T-cell (primary cell): Measurements from ENCODE around the gene PRR22. TPM values are rescaled to one million over a fixed set of nuclear protein-coding genes. Genes with fewer than 3 reads are reported as not detected.
"Not testable (repeated sequence)": the region's sequence is repeated elsewhere in the genome, so short reads cannot be mapped to it uniquely, and the experiment has no call there.

ENCODE experiments used
- ATAC-seq, 4 experiments: fragments of 200-7000 bp in 3 of 4; fragments of 150-1000 bp in 1 of 4; cut with Tn5 transposase; replicated peaks in 1 of 4; 1 replicate in 3 of 4; 2 replicates in 1 of 4; pipeline ENCODE4 v1.10.0; 2021; ENCODE audit warnings: moderate library complexity in 3 of 4, mild to moderate bottlenecking in 2 of 4, moderate number of reproducible peaks in 1 of 4
- CTCF ChIA-PET, 2 donors: fragments of 300-600 bp; sonication (Branson Sonifier 250); formaldehyde crosslinking; loops; one replicate each; lab custom pipeline; 2022; ENCODE audit warnings: antibody characterized with exemption in 2 of 2; lab: Charles Lee
- POLR2A ChIA-PET, 2 donors: fragments of 300-600 bp; sonication (Branson Sonifier 250); formaldehyde crosslinking; loops; one replicate each; lab custom pipeline; 2022; ENCODE audit warnings: antibody characterized with exemption in 2 of 2; lab: Charles Lee
- DNase-seq, 35 experiments: peaks; one replicate each; pipeline versions ENCODE4 v3.0.0 to v3.0.0-alpha.2; 2013 to 2023
- H3K27ac ChIP-seq: one replicate; pipeline ENCODE4 v1.5.1; 2013; ENCODE audit warnings: low read length
- H3K27me3 ChIP-seq, 2 experiments: replicated peaks in 1 of 2; 1 replicate in 1 of 2; 2 replicates in 1 of 2; pipeline versions ENCODE4 v1.6.1 to v1.7.0; 2013; ENCODE audit warnings: low read length in 1 of 2, mixed read lengths in 1 of 2; ENCODE audit not compliant: control insufficient read depth in 2 of 2, insufficient read depth in 2 of 2; ENCODE audit errors: extremely low read depth in 1 of 2
- H3K36me3 ChIP-seq, 2 donors: 1 replicate in 1 of 2; 2 replicates in 1 of 2; pipeline versions ENCODE4 v1.6.1 to v1.7.0; 2013; ENCODE audit warnings: low read length in 1 of 2; ENCODE audit not compliant: control insufficient read depth in 2 of 2, insufficient read depth in 1 of 2; ENCODE audit errors: extremely low read depth in 1 of 2
- H3K4me1 ChIP-seq, 2 experiments: 1 replicate in 1 of 2; 2 replicates in 1 of 2; pipeline versions ENCODE4 v1.6.1 to v1.7.0; 2013; ENCODE audit warnings: low read length in 2 of 2, mixed read lengths in 1 of 2; ENCODE audit not compliant: insufficient read depth in 2 of 2, control insufficient read depth in 1 of 2; ENCODE audit errors: extremely low read depth in 1 of 2
- H3K4me3 ChIP-seq, 2 donors: 1 replicate in 1 of 2; 2 replicates in 1 of 2; pipeline versions ENCODE4 v1.5.1 to v1.7.0; 2013; ENCODE audit warnings: mild to moderate bottlenecking in 2 of 2, low read length in 1 of 2, moderate library complexity in 1 of 2; ENCODE audit not compliant: control insufficient read depth in 1 of 2; ENCODE audit errors: extremely low read depth in 1 of 2
- H3K9me3 ChIP-seq: 2 replicates; pipeline ENCODE4 v1.7.0; 2013
- H3K27ac Mint-ChIP-seq, 2 donors: one replicate each; pipeline ENCODE4 v1.8.0; 2020 to 2021; ENCODE audit warnings: mild to moderate bottlenecking in 2 of 2, mixed read lengths in 2 of 2
- H3K27me3 Mint-ChIP-seq, 2 donors: one replicate each; pipeline ENCODE4 v1.8.0; 2021 to 2022; ENCODE audit warnings: mixed read lengths in 2 of 2
- H3K36me3 Mint-ChIP-seq: one replicate; pipeline ENCODE4 v1.8.0; 2021; ENCODE audit warnings: mixed read lengths
- H3K4me1 Mint-ChIP-seq, 3 donors: one replicate each; pipeline ENCODE4 v1.8.0; 2020 to 2022; ENCODE audit warnings: mixed read lengths in 3 of 3, mild to moderate bottlenecking in 1 of 3
- H3K4me3 Mint-ChIP-seq, 3 donors: one replicate each; pipeline ENCODE4 v1.8.0; 2020 to 2022; ENCODE audit warnings: mild to moderate bottlenecking in 3 of 3, mixed read lengths in 3 of 3, moderate library complexity in 3 of 3
- H3K9me3 Mint-ChIP-seq, 3 donors: one replicate each; pipeline ENCODE4 v1.8.0; 2020 to 2022; ENCODE audit warnings: mixed read lengths in 3 of 3
- WGBS: methylation state at CpG from one replicate; pipeline ENCODE4 v1.1.5; 2013; ENCODE audit warnings: missing lambda C conversion rate; ENCODE audit not compliant: insufficient coverage; 5-methylcytosine and 5-hydroxymethylcytosine counted together
- total RNA-seq, 35 experiments: library from RNA in 6 of 35; stranded (reverse) in 6 of 35; fragments of 120-200 nt in 1 of 35; gene quantifications; one replicate each; pipeline versions ENCODE4 v1.2.1 to v1.2.4 and lab custom pipeline; 2013 to 2026

The PRR22 gene
- total RNA-seq, 5 donors from 2014 or later (not counting 1 experiment from before 2014, with no cell fraction given), result 4.7 to 6.0 (median 5.5) TPM

DNA sequence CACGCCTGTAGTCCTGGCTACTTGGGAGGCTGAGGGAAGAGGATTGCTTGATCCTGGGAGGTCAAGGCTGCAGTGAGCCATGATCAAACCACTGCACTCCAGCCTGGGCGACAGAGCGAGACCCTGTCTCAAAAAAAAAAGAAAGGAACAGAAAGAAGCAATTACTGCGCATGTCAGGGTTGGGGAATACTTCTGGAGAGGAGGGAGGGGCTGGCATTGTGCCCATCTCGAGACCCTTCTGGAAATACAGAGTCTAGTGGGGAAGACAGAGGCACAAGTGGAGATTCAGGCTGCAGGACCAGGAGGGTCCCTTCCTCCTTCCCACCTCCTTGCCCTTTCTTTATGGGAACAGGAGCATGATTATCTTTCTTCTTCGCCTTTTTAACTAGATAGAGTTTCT, 30.8 kb downstream of the PRR22 start:
- POLR2A ChIA-PET, result no interaction called here
- DNase-seq, result no peak
- H3K4me3 Mint-ChIP-seq, result no peak overlapping the region

GRCh38 chr19:5751709-5752108, 32.8 kb downstream of the PRR22 start:
- no peak overlapping the region for H3K27ac ChIP-seq
- DNase-seq (no peak), ATAC-seq (no peak)
- Mint-ChIP-seq H3K4me1 (no peaks in the 10 kb centered on the region), H3K4me3 (no peak overlapping the region), H3K27me3 (peaks cover 0 to 3% of the 10 kb centered on the region in 2 donors), H3K27ac (no peak overlapping the region), H3K9me3 (no peaks in the 10 kb centered on the region), H3K36me3 (no peaks in the 10 kb centered on the region)
- CTCF ChIA-PET, result no interaction called here
- POLR2A ChIA-PET, result no interaction called here
- H3K9me3 ChIP-seq, result no peaks in the 10 kb centered on the region
- H3K27me3 ChIP-seq, result peaks cover 0 to 31% of the 10 kb centered on the region in 2 experiments
- no peaks in the 10 kb centered on the region for H3K4me1 ChIP-seq
- no peak overlapping the region for H3K4me3 ChIP-seq
- 85% methylated on average over 6 of the region's 7 CpGs for WGBS
- no peaks in the 10 kb centered on the region for H3K36me3 ChIP-seq

More for the DNA sequence above, 30.8 kb downstream of the PRR22 start:
- H3K4me1 ChIP-seq, result no peaks in the 10 kb centered on the region
- ATAC-seq, result no peak
- H3K27ac Mint-ChIP-seq, result no peak overlapping the region
- H3K9me3 ChIP-seq, result no peaks in the 10 kb centered on the region
- CTCF ChIA-PET, result no interaction called here
- H3K27me3 Mint-ChIP-seq, result peaks cover 0 to 8% of the 10 kb centered on the region in 2 donors
- 86% methylated on average over 3 of the region's 6 CpGs for WGBS
- no peaks in the 10 kb centered on the region for H3K4me1 Mint-ChIP-seq
- peaks cover 0 to 31% of the 10 kb centered on the region in 2 experiments for H3K27me3 ChIP-seq
- no peaks in the 10 kb centered on the region for H3K9me3 Mint-ChIP-seq
- H3K27ac ChIP-seq, result no peak overlapping the region
- no peaks in the 10 kb centered on the region for H3K36me3 ChIP-seq
- H3K36me3 Mint-ChIP-seq, result no peaks in the 10 kb centered on the region
- no peak overlapping the region for H3K4me3 ChIP-seq

GRCh38 chr19:5749505-5749904, 35.0 kb downstream of the PRR22 start:
- no peak overlapping the region for H3K4me3 ChIP-seq
- Mint-ChIP-seq H3K27ac (no peak overlapping the region), H3K4me1 (no peaks in the 10 kb centered on the region), H3K9me3 (no peaks in the 10 kb centered on the region), H3K36me3 (no peaks in the 10 kb centered on the region), H3K4me3 (no peak overlapping the region), H3K27me3 (peaks cover 0 to 3% of the 10 kb centered on the region in 2 donors)
- H3K27me3 ChIP-seq, result peaks cover 0 to 31% of the 10 kb centered on the region in 2 experiments
- H3K4me1 ChIP-seq, result no peaks in the 10 kb centered on the region
- H3K9me3 ChIP-seq, result no peaks in the 10 kb centered on the region
- ChIA-PET POLR2A (no interaction called here), CTCF (no interaction called here)
- no peaks in the 10 kb centered on the region for H3K36me3 ChIP-seq
- DNase-seq (no peak), ATAC-seq (no peak)
- no CpG with 5 or more reads among the region's 5 CpGs for WGBS
- no peak overlapping the region for H3K27ac ChIP-seq

DNA sequence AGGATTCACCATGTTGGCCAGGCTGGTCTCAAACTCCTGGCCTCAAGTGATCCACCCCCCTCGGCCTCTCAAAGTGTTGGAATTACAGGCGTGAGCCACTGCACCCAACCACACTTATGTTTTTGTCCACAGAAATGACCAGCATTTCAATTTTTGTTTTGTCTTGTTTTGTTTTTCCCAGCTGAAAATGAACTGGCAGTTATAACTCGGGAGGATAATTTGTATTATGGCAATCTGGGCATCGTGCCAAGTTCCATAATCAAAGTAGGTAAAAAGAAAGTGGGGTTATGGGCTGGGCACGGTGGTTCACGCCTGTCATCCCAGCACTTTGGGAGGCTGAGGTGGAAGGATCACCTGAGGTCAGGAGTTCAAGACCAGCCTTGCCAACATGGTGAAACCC, 35.6 kb downstream of the PRR22 start:
- POLR2A ChIA-PET, ATAC-seq, H3K9me3 ChIP-seq, H3K9me3 Mint-ChIP-seq, H3K27ac Mint-ChIP-seq, H3K4me3 ChIP-seq, DNase-seq, H3K4me3 Mint-ChIP-seq, H3K36me3 Mint-ChIP-seq, H3K27me3 Mint-ChIP-seq, H3K27ac ChIP-seq, H3K36me3 ChIP-seq, H3K4me1 Mint-ChIP-seq, H3K4me1 ChIP-seq: not testable (repeated sequence)
- CTCF ChIA-PET, result interaction anchor here in 1 of 2 donors (0.6 kb wide), 1 partner anchor 133 kb away, joined by 3 read pairs; no protein-coding TSS in a partner anchor
- WGBS, result 52% methylated on average over 4 of the region's 6 CpGs
- peaks cover 0 to 31% of the 10 kb centered on the region in 2 experiments for H3K27me3 ChIP-seq

- H3K4me3 Mint-ChIP-seq, H3K9me3 ChIP-seq, CTCF ChIA-PET, H3K9me3 Mint-ChIP-seq, H3K4me3 ChIP-seq, H3K27ac ChIP-seq, H3K4me1 Mint-ChIP-seq, H3K27ac Mint-ChIP-seq, H3K36me3 ChIP-seq, DNase-seq, H3K4me1 ChIP-seq, H3K36me3 Mint-ChIP-seq, H3K27me3 Mint-ChIP-seq, ATAC-seq, POLR2A ChIA-PET: not testable (repeated sequence)
- H3K27me3 ChIP-seq, result peaks cover 0 to 21% of the 10 kb centered on the region in 2 experiments
- 100% methylated on average over 1 of the region's 10 CpGs for WGBS
Measured at GRCh38 chr19:5744999-5745398, 39.5 kb downstream of the PRR22 start.

DNA sequence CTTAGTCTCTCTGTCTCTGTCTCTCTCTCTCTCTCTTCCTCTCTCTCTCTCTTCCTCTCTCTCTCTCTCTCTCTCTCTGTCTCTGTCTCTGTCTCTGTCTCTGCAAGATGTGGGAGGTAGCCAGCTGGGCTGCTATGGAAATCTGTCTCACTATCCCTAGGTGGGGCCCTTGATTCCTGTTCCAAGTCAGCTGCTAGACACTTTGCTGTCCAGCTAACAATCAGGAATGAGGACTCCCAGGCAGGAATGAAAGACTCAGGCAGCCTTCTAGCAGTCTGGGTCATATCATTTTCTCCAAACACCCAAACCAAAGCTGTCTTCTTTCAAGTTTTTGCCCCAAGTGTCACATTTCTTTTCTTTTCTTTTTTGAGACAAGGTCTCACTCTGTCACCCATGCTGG, 40.9 kb downstream of the PRR22 start:
- ATAC-seq (no peak), DNase-seq (no peak)
- no peaks in the 10 kb centered on the region for H3K4me1 Mint-ChIP-seq
- Histone ChIP-seq H3K9me3 (no peaks in the 10 kb centered on the region), H3K27ac (no peak overlapping the region), H3K4me3 (no peak overlapping the region), H3K36me3 (no peaks in the 10 kb centered on the region), H3K27me3 (peaks cover 0 to 16% of the 10 kb centered on the region in 2 experiments), H3K4me1 (no peaks in the 10 kb centered on the region)
- H3K9me3 Mint-ChIP-seq, result no peaks in the 10 kb centered on the region
- POLR2A ChIA-PET, result no interaction called here
- CTCF ChIA-PET, result no interaction called here
- no peaks in the 10 kb centered on the region for H3K36me3 Mint-ChIP-seq
- peaks cover 3 to 6% of the 10 kb centered on the region in 2 donors for H3K27me3 Mint-ChIP-seq
- no peak overlapping the region for H3K4me3 Mint-ChIP-seq
- no peak overlapping the region for H3K27ac Mint-ChIP-seq

GRCh38 chr19:5742051-5742450, 42.5 kb downstream of the PRR22 start:
- Histone ChIP-seq H3K27me3 (peaks cover 0 to 6% of the 10 kb centered on the region in 2 experiments), H3K4me3 (no peak overlapping the region), H3K9me3 (no peaks in the 10 kb centered on the region), H3K36me3 (no peaks in the 10 kb centered on the region), H3K27ac (no peak overlapping the region), H3K4me1 (no peaks in the 10 kb centered on the region)
- Mint-ChIP-seq H3K27ac (no peak overlapping the region), H3K27me3 (peaks cover 3 to 4% of the 10 kb centered on the region in 2 donors), H3K4me3 (no peak overlapping the region), H3K9me3 (no peaks in the 10 kb centered on the region), H3K36me3 (no peaks in the 10 kb centered on the region), H3K4me1 (no peaks in the 10 kb centered on the region)
- ATAC-seq, result no peak
- DNase-seq, result no peak
- CTCF ChIA-PET, result interaction anchor here in 1 of 2 donors (0.6 kb wide), 1 partner anchor 29 kb away, joined by 3 read pairs; no protein-coding TSS in a partner anchor
- POLR2A ChIA-PET, result no interaction called here
- 93% methylated on average over 17 of the region's 19 CpGs for WGBS
